Neural progenitor cell (in vitro differentiated cells): Measurements from ENCODE around the gene TAS2R9. TPM values are rescaled to one million over a fixed set of nuclear protein-coding genes. Genes with fewer than 3 reads are reported as not detected.

ENCODE experiments used
- DNase-seq: peaks from one replicate; pipeline ENCODE4 v3.0.0-alpha.2; 2016; ENCODE audit warnings: low spot score
- H2AFZ ChIP-seq: fragments of 200-600 bp; sonication (generic); replicated peaks from 2 replicates; pipeline ENCODE4 v1.6.1; 2016; ENCODE audit warnings: antibody characterized with exemption
- H3F3A ChIP-seq: fragments of 200-600 bp; sonication (generic); 2 replicates; pipeline ENCODE4 v1.6.1; 2016; ENCODE audit warnings: antibody characterized with exemption, low read depth
- H3K27ac ChIP-seq: fragments of 200-600 bp; sonication (generic); 2 replicates; pipeline ENCODE4 v1.5.1; 2016; ENCODE audit warnings: mild to moderate bottlenecking
- H3K27me3 ChIP-seq: fragments of 200-600 bp; sonication (generic); 2 replicates; pipeline ENCODE4 v1.6.1; 2016; ENCODE audit warnings: mild to moderate bottlenecking, moderate library complexity
- H3K36me3 ChIP-seq: fragments of 200-600 bp; sonication (generic); 2 replicates; pipeline ENCODE4 v1.5.1; 2016
- H3K4me1 ChIP-seq: fragments of 200-600 bp; sonication (generic); 2 replicates; pipeline ENCODE4 v1.6.1; 2016; ENCODE audit warnings: mixed run types
- H3K4me2 ChIP-seq: fragments of 200-600 bp; sonication (generic); 2 replicates; pipeline ENCODE4 v1.6.1; 2016
- H3K4me3 ChIP-seq: fragments of 200-600 bp; sonication (generic); 2 replicates; pipeline ENCODE4 v1.5.1; 2016
- H3K79me2 ChIP-seq: fragments of 200-600 bp; sonication (generic); 2 replicates; pipeline ENCODE4 v1.6.1; 2016; ENCODE audit warnings: low read depth
- H3K9ac ChIP-seq: fragments of 200-600 bp; sonication (generic); 2 replicates; pipeline ENCODE4 v1.6.1; 2016
- H3K9me3 ChIP-seq: fragments of 200-600 bp; sonication (generic); 2 replicates; pipeline ENCODE4 v1.5.1; 2016; ENCODE audit warnings: low read depth
- H4K20me1 ChIP-seq: fragments of 200-600 bp; sonication (generic); 2 replicates; pipeline ENCODE4 v1.6.1; 2016; ENCODE audit warnings: low read depth
- H3K27ac Mint-ChIP-seq: 3 replicates; pipeline ENCODE4 v1.8.0; 2021; ENCODE audit warnings: mixed read lengths
- H3K27me3 Mint-ChIP-seq: 2 replicates; pipeline ENCODE4 v1.8.0; 2022; ENCODE audit warnings: low read depth, mild to moderate bottlenecking, inconsistent platforms, moderate library complexity, mixed read lengths; ENCODE audit not compliant: insufficient read depth
- H3K36me3 Mint-ChIP-seq: 3 replicates; pipeline ENCODE4 v1.8.0; 2021; ENCODE audit warnings: mixed read lengths
- H3K4me1 Mint-ChIP-seq: 3 replicates; pipeline ENCODE4 v1.8.0; 2021; ENCODE audit warnings: mixed read lengths
- H3K4me3 Mint-ChIP-seq: 3 replicates; pipeline ENCODE4 v1.8.0; 2021; ENCODE audit warnings: mild to moderate bottlenecking, moderate library complexity, mixed read lengths
- H3K9me3 Mint-ChIP-seq: 3 replicates; pipeline ENCODE4 v1.8.0; 2020; ENCODE audit warnings: mixed read lengths
- CTCF ChIP-seq: fragments of 200-600 bp; sonication (generic); IDR thresholded peaks from 2 replicates; pipeline ENCODE4 v1.5.1; 2017; ENCODE audit warnings: antibody characterized with exemption, mild to moderate bottlenecking
- EZH2 ChIP-seq: fragments of 200-600 bp; sonication (generic); IDR thresholded peaks from 2 replicates; pipeline ENCODE4 v1.6.1; 2017; ENCODE audit warnings: antibody characterized with exemption, mild to moderate bottlenecking, moderate library complexity
- EZH2phosphoT487 ChIP-seq: fragments of 200-600 bp; sonication (generic); IDR thresholded peaks from 2 replicates; pipeline ENCODE4 v1.6.1; 2017; ENCODE audit warnings: antibody characterized with exemption
- total RNA-seq: library from RNA; depleted of rRNA; stranded (reverse); fragments of >200 nt; gene quantifications from 2 replicates; pipeline ENCODE4 v1.2.3, GENCODE V29; 2015; ENCODE audit warnings: low replicate concordance

The TAS2R9 gene
- total RNA-seq, 1 donor from 2014 or later: not detected

- no peak within 1 kb of the TSS for H3K4me3 Mint-ChIP-seq
Observed at GRCh38 chr12:10826258-10826657, 16.3 kb upstream of the TAS2R9 start, which contains the start of gene TAS2R10. Gene TAS2R10 (minus strand): TSS chr12:10826358. CDS start chr12:10826269, 89 bp downstream.

GRCh38 chr12:10824957-10825356 lies 15.0 kb upstream of the TAS2R9 start:
- no peaks in the 10 kb centered on the region for H3K27me3 Mint-ChIP-seq
- no peaks in the 10 kb centered on the region for H3K9me3 ChIP-seq
- H3K4me3 Mint-ChIP-seq: no peak overlapping the region
- no peak overlapping the region for H3K27ac Mint-ChIP-seq
- no peaks in the 10 kb centered on the region for H3K4me1 ChIP-seq
- no peaks in the 10 kb centered on the region for H3K4me1 Mint-ChIP-seq
- no peaks in the 10 kb centered on the region for H3K36me3 ChIP-seq
- H3K27me3 ChIP-seq: no peaks in the 10 kb centered on the region
- H3K9ac ChIP-seq: no peak overlapping the region
- no peak overlapping the region for H2AFZ ChIP-seq
- TF ChIP-seq EZH2phosphoT487: no peak
- no peak for TF ChIP-seq EZH2
- no peak for TF ChIP-seq CTCF
- H3K9me3 Mint-ChIP-seq: no peaks in the 10 kb centered on the region
- H3F3A ChIP-seq: no peaks in the 10 kb centered on the region
- no peak overlapping the region for H3K27ac ChIP-seq
- H3K79me2 ChIP-seq: no peaks in the 10 kb centered on the region
- no peak for DNase-seq
- H4K20me1 ChIP-seq: no peaks in the 10 kb centered on the region
- H3K4me3 ChIP-seq: no peak overlapping the region
- no peak overlapping the region for H3K4me2 ChIP-seq
- no peaks in the 10 kb centered on the region for H3K36me3 Mint-ChIP-seq

More at GRCh38 chr12:10826258-10826657, 16.3 kb upstream of the TAS2R9 start, which contains the start of gene TAS2R10:
- Histone ChIP-seq H3K4me1 (no peaks in the 10 kb centered on the region), H4K20me1 (no peaks in the 10 kb centered on the region), H3K9ac (no peak within 1 kb of the TSS), H2AFZ (no peak within 1 kb of the TSS), H3F3A (no peaks in the 10 kb centered on the region), H3K27ac (no peak within 1 kb of the TSS), H3K27me3 (no peaks in the 10 kb centered on the region), H3K9me3 (no peaks in the 10 kb centered on the region), H3K79me2 (no peaks in the 10 kb centered on the region), H3K4me3 (no peak within 1 kb of the TSS), H3K36me3 (no peaks in the 10 kb centered on the region), H3K4me2 (no peak within 1 kb of the TSS)
- Mint-ChIP-seq H3K27ac (no peak within 1 kb of the TSS), H3K27me3 (no peaks in the 10 kb centered on the region), H3K36me3 (peaks cover 3% of the 10 kb centered on the region), H3K4me1 (no peaks in the 10 kb centered on the region), H3K9me3 (no peaks in the 10 kb centered on the region)
- no peak for DNase-seq
- TF ChIP-seq CTCF: no peak
- no peak for TF ChIP-seq EZH2phosphoT487
- no peak for TF ChIP-seq EZH2

- no peak overlapping the region for H3K4me3 ChIP-seq
- H3K4me1 ChIP-seq: no peaks in the 10 kb centered on the region
- no peak overlapping the region for H2AFZ ChIP-seq
- H3K27ac ChIP-seq: no peak overlapping the region
- no peaks in the 10 kb centered on the region for H4K20me1 ChIP-seq
- H3K9ac ChIP-seq: no peak overlapping the region
- no peak overlapping the region for H3K4me2 ChIP-seq
- peaks cover 2% of the 10 kb centered on the region for H3K9me3 Mint-ChIP-seq
- no peaks in the 10 kb centered on the region for H3K9me3 ChIP-seq
- no peak for TF ChIP-seq EZH2
- no peak for TF ChIP-seq CTCF
- no peak for TF ChIP-seq EZH2phosphoT487
- no peaks in the 10 kb centered on the region for H3K36me3 Mint-ChIP-seq
- no peaks in the 10 kb centered on the region for H3F3A ChIP-seq
- no peaks in the 10 kb centered on the region for H3K36me3 ChIP-seq
- H3K4me3 Mint-ChIP-seq: no peak overlapping the region
- H3K27ac Mint-ChIP-seq: no peak overlapping the region
- peaks cover 2% of the 10 kb centered on the region for H3K27me3 Mint-ChIP-seq
- no peak for DNase-seq
- H3K4me1 Mint-ChIP-seq: no peaks in the 10 kb centered on the region
- H3K27me3 ChIP-seq: no peaks in the 10 kb centered on the region
- no peaks in the 10 kb centered on the region for H3K79me2 ChIP-seq
Observed at GRCh38 chr12:10811883-10812536, 2.0 kb upstream of the TAS2R9 start.
